ENCODE data around the gene ARHGEF37. TPM values are rescaled to one million over a fixed set of nuclear protein-coding genes. Genes with fewer than 3 reads are reported as not detected.

Gene ARHGEF37
- total and polyA plus RNA-seq, 2 donors (not counting 1 experiment from before 2014, with no cell fraction given), result 0.31 to 5.3 TPM

- no peak for DNase-seq (ENCODE audit: low read depth in 2 of 2)
- no peaks in the 10 kb centered on the region for H3K27me3 ChIP-seq (ENCODE audit: control insufficient read depth, insufficient read depth, low read length)
- H3K4me2 ChIP-seq (ENCODE audit: extremely low read depth, insufficient read depth, low read length), result no peak overlapping the region
- no peaks in the 10 kb centered on the region for H4K20me1 ChIP-seq (ENCODE audit: control insufficient read depth, extremely low read depth, insufficient read depth, low read length)
- H3K36me3 ChIP-seq (ENCODE audit: control insufficient read depth, insufficient read depth, low read length), result no peaks in the 10 kb centered on the region
- no peaks in the 10 kb centered on the region for H3K79me2 ChIP-seq (ENCODE audit: control insufficient read depth, insufficient read depth, low read length)
- H3K9me3 ChIP-seq (ENCODE audit: control insufficient read depth, insufficient read depth, low read depth, low read length), result no peaks in the 10 kb centered on the region
- no peak overlapping the region for H3K4me3 ChIP-seq (replicated peaks in 1 of 4; ENCODE audit: control extremely low read depth in 1 of 4, insufficient read depth in 1 of 4, low read depth in 3 of 4, low read length in 4 of 4)
- no peak overlapping the region for H3K27ac ChIP-seq (ENCODE audit: insufficient read depth, low read length)
- TF ChIP-seq CTCF (conservative IDR thresholded peaks at IDR 0.05 in 1 of 2, IDR thresholded peaks at IDR 0.05 in 1 of 2; ENCODE audit: low read depth in 1 of 2, low read length in 2 of 2) (no peak), EZH2 (IDR thresholded peaks at IDR 0.05; ENCODE audit: low read length, missing control alignments) (no peak)
- H3K4me1 ChIP-seq (ENCODE audit: control insufficient read depth, extremely low read depth, insufficient read depth, low read length), result no peaks in the 10 kb centered on the region
- H3K9ac ChIP-seq (ENCODE audit: insufficient read depth, low read length), result no peak overlapping the region
- H2AFZ ChIP-seq (ENCODE audit: low read length), result no peak overlapping the region
Observed at GRCh38 chr5:149572170-149572569, 9.1 kb upstream of the ARHGEF37 start.

- H3K27me3 ChIP-seq (ENCODE audit: control insufficient read depth, insufficient read depth, low read length), result no peaks in the 10 kb centered on the region
- H3K79me2 ChIP-seq (ENCODE audit: control insufficient read depth, insufficient read depth, low read length), result no peaks in the 10 kb centered on the region
- no peaks in the 10 kb centered on the region for H3K9me3 ChIP-seq (ENCODE audit: control insufficient read depth, insufficient read depth, low read depth, low read length)
- H4K20me1 ChIP-seq (ENCODE audit: control insufficient read depth, extremely low read depth, insufficient read depth, low read length), result no peaks in the 10 kb centered on the region
- H3K27ac ChIP-seq (ENCODE audit: insufficient read depth, low read length), result no peak overlapping the region
- no peak overlapping the region for H3K9ac ChIP-seq (ENCODE audit: insufficient read depth, low read length)
- no peak overlapping the region for H3K4me2 ChIP-seq (ENCODE audit: extremely low read depth, insufficient read depth, low read length)
- TF ChIP-seq EZH2 (IDR thresholded peaks at IDR 0.05; ENCODE audit: low read length, missing control alignments), result no peak
- no peak for TF ChIP-seq CTCF (conservative IDR thresholded peaks at IDR 0.05 in 1 of 2, IDR thresholded peaks at IDR 0.05 in 1 of 2; ENCODE audit: low read depth in 1 of 2, low read length in 2 of 2)
- no peak for DNase-seq (ENCODE audit: low read depth in 2 of 2)
- H3K4me3 ChIP-seq (replicated peaks in 1 of 4; ENCODE audit: control extremely low read depth in 1 of 4, insufficient read depth in 1 of 4, low read depth in 3 of 4, low read length in 4 of 4), result no peak overlapping the region
- H2AFZ ChIP-seq (ENCODE audit: low read length), result no peak overlapping the region
- H3K4me1 ChIP-seq (ENCODE audit: control insufficient read depth, extremely low read depth, insufficient read depth, low read length), result no peaks in the 10 kb centered on the region
- no peaks in the 10 kb centered on the region for H3K36me3 ChIP-seq (ENCODE audit: control insufficient read depth, insufficient read depth, low read length)
Observed at GRCh38 chr5:149572576-149573231, 8.6 kb upstream of the ARHGEF37 start.

GRCh38 chr5:149575131-149575530, 6.2 kb upstream of the ARHGEF37 start:
- H4K20me1 ChIP-seq (ENCODE audit: control insufficient read depth, extremely low read depth, insufficient read depth, low read length), result no peaks in the 10 kb centered on the region
- no peaks in the 10 kb centered on the region for H3K4me1 ChIP-seq (ENCODE audit: control insufficient read depth, extremely low read depth, insufficient read depth, low read length)
- no peaks in the 10 kb centered on the region for H3K79me2 ChIP-seq (ENCODE audit: control insufficient read depth, insufficient read depth, low read length)
- TF ChIP-seq EZH2 (IDR thresholded peaks at IDR 0.05; ENCODE audit: low read length, missing control alignments), result no peak
- TF ChIP-seq CTCF (conservative IDR thresholded peaks at IDR 0.05 in 1 of 2, IDR thresholded peaks at IDR 0.05 in 1 of 2; ENCODE audit: low read depth in 1 of 2, low read length in 2 of 2), result no peak
- H3K27me3 ChIP-seq (ENCODE audit: control insufficient read depth, insufficient read depth, low read length), result no peaks in the 10 kb centered on the region
- DNase-seq (ENCODE audit: low read depth in 2 of 2), result no peak
- H2AFZ ChIP-seq (ENCODE audit: low read length), result no peak overlapping the region
- no peak overlapping the region for H3K27ac ChIP-seq (ENCODE audit: insufficient read depth, low read length)
- no peak overlapping the region for H3K4me3 ChIP-seq (replicated peaks in 1 of 4; ENCODE audit: control extremely low read depth in 1 of 4, insufficient read depth in 1 of 4, low read depth in 3 of 4, low read length in 4 of 4)
- H3K36me3 ChIP-seq (ENCODE audit: control insufficient read depth, insufficient read depth, low read length), result no peaks in the 10 kb centered on the region
- no peak overlapping the region for H3K9ac ChIP-seq (ENCODE audit: insufficient read depth, low read length)
- H3K4me2 ChIP-seq (ENCODE audit: extremely low read depth, insufficient read depth, low read length), result no peak overlapping the region
- no peaks in the 10 kb centered on the region for H3K9me3 ChIP-seq (ENCODE audit: control insufficient read depth, insufficient read depth, low read depth, low read length)

Measured in fibroblast of lung (primary cell).